GM18520 (cell line): ENCODE results near the gene TMBIM6.
"Not testable (repeated sequence)": the region's sequence is repeated elsewhere in the genome, so short reads cannot be mapped to it uniquely, and the experiment has no call there.

ENCODE experiments used
- ATAC-seq: cut with Tn5 transposase; IDR thresholded peaks from one replicate; pipeline ENCODE4 v1.9.1; 2021; ENCODE audit not compliant: unreplicated experiment

TMBIM6 gene

GRCh38 chr12:49773102-49773501 is 31.7 kb downstream of the TMBIM6 start:
- not testable (repeated sequence) for ATAC-seq

- no peak for ATAC-seq
Observed at GRCh38 chr12:49776413-49776812, 35.1 kb downstream of the TMBIM6 start.

- ATAC-seq = no peak
Observed at GRCh38 chr12:49776858-49777257, 35.5 kb downstream of the TMBIM6 start.

DNA sequence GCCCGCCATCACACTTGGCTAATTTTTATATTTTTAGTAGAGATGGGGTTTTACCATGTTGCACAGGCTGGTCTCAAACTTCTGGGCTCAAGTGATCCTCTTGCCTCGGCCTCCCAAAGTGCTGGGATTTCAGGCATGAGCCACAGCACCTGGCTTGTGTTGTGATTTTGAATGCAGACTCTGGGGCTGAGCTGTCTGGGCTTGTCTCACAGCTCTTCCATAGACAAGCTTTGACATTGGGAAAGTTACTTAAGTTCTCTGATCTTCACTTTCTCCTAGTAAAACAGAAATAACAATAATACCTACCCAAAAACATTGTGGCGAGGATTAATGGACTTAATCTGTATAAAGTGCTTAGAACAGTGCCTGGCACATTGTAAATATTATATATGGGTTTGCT is 36.0 kb downstream of the TMBIM6 start:
- ATAC-seq = no peak

GRCh38 chr12:49777800-49778748 is 36.7 kb downstream of the TMBIM6 start:
- ATAC-seq = no peak

DNA sequence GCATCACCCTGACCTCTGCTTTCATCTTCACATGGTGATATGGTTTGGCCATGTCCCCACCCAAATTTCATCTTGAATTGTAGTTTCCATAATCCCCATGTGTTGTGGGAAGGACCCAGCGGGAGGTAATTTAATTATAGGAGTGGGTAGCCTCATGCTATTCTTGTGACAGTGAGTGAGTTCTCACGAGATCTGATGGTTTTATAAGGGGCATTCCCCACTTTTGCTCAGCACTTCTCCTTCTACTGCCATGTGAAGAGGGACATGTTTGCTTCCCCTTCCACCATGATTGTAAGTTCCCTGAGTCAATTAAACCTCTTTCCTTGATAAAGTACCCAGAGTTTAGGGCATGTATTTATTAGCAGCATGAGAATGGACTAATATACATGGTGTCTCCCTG is 38.2 kb downstream of the TMBIM6 start:
- no peak for ATAC-seq

DNA sequence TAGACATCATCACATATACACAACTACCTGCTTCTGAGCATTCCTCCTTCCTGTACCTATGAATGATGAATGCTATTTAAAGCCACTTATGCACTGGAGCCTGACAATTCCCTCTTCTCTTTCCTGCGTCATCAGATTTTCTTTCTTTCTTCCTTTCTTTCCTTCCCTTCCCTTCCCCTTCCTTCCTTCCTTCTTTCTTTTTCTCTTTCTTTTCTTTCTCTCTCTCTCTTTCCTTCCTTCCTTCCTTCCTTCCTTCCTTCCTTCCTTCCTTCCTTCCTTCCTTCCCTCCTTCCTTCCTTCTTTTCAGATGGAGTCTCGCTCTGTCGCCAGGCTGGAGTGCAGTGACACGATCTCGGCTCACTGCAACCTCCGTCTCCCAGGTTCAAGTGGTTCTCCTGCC is 39.6 kb downstream of the TMBIM6 start:
- ATAC-seq = not testable (repeated sequence)

GRCh38 chr12:49783917-49784676 is 42.7 kb downstream of the TMBIM6 start:
- no peak for ATAC-seq

GRCh38 chr12:49784756-49785409 is 43.5 kb downstream of the TMBIM6 start:
- ATAC-seq = no peak

- ATAC-seq = no peak
Observed at GRCh38 chr12:49787672-49788071, 46.3 kb downstream of the TMBIM6 start.

- no peak for ATAC-seq
Observed at GRCh38 chr12:49789992-49790391, 48.6 kb downstream of the TMBIM6 start.

DNA sequence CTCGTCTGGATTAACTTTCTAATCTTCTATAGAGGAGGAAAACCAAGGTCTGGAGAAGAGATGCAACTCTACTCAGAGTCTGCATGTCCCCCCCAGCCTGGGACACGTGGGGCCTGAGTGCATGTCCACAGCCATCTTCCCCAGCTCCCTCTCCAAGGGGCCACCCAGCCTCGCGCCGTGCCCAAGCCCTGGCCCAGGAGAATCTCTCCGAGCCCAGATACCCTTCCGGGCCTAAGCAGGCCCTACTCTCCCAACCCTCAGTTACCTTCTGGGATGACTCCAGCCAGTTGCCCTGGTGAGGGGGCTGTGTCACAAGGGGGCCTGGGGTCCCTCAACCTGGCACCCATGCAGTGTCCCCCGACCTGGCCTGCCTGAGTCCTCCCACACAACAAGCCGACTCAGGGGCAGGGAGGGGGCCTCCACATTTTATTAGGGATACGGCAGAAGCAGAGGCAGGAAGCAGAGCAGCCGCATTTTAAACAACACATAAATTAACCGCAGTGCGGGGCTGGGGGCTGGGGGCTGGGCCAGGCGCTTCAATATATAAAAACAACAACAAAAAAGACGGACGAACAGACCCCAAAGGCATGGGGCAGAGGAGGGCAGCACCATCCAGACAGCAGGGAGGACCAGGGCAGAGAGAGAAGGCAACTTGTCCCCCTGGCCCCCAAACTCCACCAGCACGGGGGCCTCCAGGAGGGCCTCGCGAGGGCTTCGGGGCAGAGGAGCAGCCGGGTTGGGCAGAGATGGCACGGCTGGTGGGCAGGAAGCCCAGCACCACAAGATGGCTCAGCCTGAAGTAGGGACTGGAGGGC is 49.6 kb downstream of the TMBIM6 start:
- ATAC-seq = no peak

- no peak for ATAC-seq
Observed at GRCh38 chr12:49791700-49792099, 50.3 kb downstream of the TMBIM6 start.

GRCh38 chr12:49792181-49792970 is 51.0 kb downstream of the TMBIM6 start:
- no peak for ATAC-seq

DNA sequence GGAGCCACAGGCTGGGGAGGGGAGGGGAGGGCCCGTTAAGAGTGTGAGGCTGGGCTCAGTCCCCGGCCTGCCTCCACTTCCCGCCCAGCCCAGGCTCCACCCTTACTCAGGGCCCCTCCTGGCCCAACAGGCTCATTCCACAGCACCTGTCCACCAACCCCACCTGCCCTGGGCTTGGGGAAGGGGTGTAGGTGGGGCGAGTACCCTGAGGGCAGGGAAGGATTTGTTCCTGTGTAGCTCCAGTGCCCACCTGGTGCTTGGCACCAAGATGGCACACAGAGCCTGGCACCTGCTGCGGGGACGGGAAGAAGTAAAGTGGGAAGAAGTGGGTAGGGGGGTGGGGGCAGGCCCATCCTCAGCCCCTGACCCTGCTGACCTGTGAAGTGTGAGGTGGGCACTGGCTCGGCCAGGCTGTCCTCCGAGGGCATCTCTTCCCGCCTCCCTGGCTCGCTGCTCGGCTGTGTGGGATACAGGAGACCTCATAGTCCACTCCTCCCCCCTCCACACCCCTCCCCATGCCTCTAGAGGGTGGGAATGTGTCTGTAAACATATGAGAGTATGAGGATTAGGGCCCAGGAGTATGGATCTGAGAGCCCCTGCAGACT is 51.7 kb downstream of the TMBIM6 start:
- ATAC-seq = no peak

DNA sequence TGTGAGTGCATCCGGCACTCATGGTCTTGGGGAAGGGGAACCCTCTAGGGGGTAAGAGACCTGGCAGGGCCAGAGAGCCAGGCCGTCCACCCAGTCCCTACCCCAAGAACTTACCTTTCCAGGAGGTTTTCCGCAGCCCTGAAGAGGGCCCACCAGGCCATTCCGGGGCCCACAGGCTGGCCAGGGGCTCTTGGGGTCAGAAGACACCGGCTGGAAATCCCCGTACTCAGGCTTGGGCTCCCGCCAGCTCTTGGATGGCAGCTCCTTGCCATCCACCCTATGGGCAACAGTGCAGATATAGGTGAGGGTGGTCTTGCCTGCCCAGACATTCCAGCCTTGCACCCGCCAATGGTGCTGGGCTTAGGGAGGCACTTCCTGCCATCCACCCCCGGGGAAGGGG is 52.3 kb downstream of the TMBIM6 start:
- no peak for ATAC-seq

GRCh38 chr12:49794021-49794420 is 52.7 kb downstream of the TMBIM6 start:
- ATAC-seq = no peak

DNA sequence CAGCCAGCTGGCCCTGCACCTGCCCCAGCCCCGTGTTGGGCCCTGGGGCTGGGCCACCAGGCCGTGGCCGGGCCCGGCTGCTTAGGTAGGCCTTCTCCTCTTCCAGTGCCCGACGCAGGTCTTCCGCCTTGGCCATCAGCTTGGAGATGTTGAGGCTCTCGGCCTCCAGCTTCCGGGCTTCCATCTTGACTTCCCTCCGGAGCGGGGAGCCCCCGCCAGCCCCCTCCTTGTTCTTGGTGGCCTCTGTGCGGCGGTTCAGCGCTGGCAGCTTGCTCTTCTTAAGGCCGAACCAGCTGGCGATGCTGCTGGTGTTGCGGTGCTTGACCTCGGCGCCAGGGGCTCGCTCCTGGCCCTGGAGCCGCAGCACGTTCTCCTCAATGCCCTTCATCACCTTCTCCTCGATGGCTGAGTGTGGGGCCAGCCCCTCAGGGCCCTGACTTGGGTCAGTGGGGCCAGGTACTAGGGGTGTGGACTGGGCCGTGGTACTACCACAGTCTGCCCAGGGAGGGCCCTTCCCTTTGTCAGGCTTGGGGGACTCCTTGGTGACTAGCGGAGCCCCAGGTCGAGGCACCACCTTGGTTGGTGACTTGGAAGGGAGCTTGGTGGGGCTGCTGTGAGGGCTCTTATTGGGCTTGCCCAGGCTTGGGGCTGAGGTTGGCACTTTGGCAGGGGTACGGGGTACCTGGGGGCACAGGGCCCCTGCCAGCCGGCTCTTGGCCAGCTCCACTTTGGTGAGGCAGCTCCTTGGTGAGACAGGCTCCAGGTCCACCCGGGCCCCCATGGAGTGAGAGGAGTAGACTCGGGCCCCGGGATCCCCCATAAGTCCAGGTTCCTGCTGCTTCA is 53.7 kb downstream of the TMBIM6 start:
- no peak for ATAC-seq
